Keratinocyte (primary cell): Measurements from ENCODE around the gene SLC1A2. TPM values are rescaled to one million over a fixed set of nuclear protein-coding genes. Genes with fewer than 3 reads are reported as not detected.

Experiments
- DNase-seq: peaks from one replicate; pipeline ENCODE4 v3.0.0-alpha.2; 2011; ENCODE audit warnings: low read depth, missing footprints, low spot score
- FAIRE-seq: peaks from 2 replicates; lab custom pipeline; 2011; peaks lifted over from hg19 to GRCh38; lab: Jason Lieb, UNC
- H2AFZ ChIP-seq: 2 replicates; pipeline ENCODE4 v1.6.0; 2012; ENCODE audit warnings: low read length, control low read depth, inconsistent platforms; ENCODE audit not compliant: control insufficient read depth
- H3K27ac ChIP-seq: 2 replicates; pipeline ENCODE4 v1.5.1; 2011; ENCODE audit warnings: low read length; ENCODE audit not compliant: control insufficient read depth, insufficient read depth
- H3K27me3 ChIP-seq: 3 replicates; pipeline ENCODE4 v1.6.0; 2011; ENCODE audit warnings: low read length; ENCODE audit not compliant: control insufficient read depth, insufficient read depth; ENCODE audit errors: extremely low read depth
- H3K36me3 ChIP-seq, 2 experiments: 2 replicates in 1 of 2; 3 replicates in 1 of 2; pipeline ENCODE4 v1.5.1; 2011; ENCODE audit warnings: low read length in 2 of 2, mild to moderate bottlenecking in 1 of 2; ENCODE audit not compliant: control insufficient read depth in 2 of 2, insufficient read depth in 2 of 2; ENCODE audit errors: extremely low read depth in 1 of 2
- H3K4me1 ChIP-seq: 3 replicates; pipeline ENCODE4 v1.5.1; 2011; ENCODE audit warnings: low read length; ENCODE audit not compliant: control insufficient read depth, insufficient read depth; ENCODE audit errors: extremely low read depth
- H3K4me2 ChIP-seq: 3 replicates; pipeline ENCODE4 v1.6.0; 2011; ENCODE audit warnings: low read depth, low read length; ENCODE audit not compliant: control insufficient read depth, insufficient read depth; ENCODE audit errors: extremely low read depth
- H3K4me3 ChIP-seq, 3 experiments: fragments of 200-600 bp in 1 of 3; sonication (generic) in 1 of 3; 2 replicates in 2 of 3; 3 replicates in 1 of 3; pipeline ENCODE4 v1.5.1; 2011 to 2016; ENCODE audit warnings: low read length in 3 of 3, mild to moderate bottlenecking in 3 of 3, control low read depth in 2 of 3, inconsistent platforms in 1 of 3, low read depth in 1 of 3, mixed read lengths in 1 of 3, mixed run types in 1 of 3, moderate library complexity in 1 of 3; ENCODE audit not compliant: control insufficient read depth in 2 of 3, insufficient read depth in 2 of 3; ENCODE audit errors: extremely low read depth in 1 of 3
- H3K79me2 ChIP-seq: 2 replicates; pipeline ENCODE4 v1.6.0; 2012; ENCODE audit warnings: low read length; ENCODE audit not compliant: control insufficient read depth, insufficient read depth
- H3K9ac ChIP-seq: 3 replicates; pipeline ENCODE4 v1.6.0; 2011; ENCODE audit warnings: low read length; ENCODE audit not compliant: control insufficient read depth, insufficient read depth; ENCODE audit errors: extremely low read depth
- H3K9me1 ChIP-seq: 3 replicates; pipeline ENCODE4 v1.6.0; 2011; ENCODE audit warnings: low read length; ENCODE audit not compliant: control insufficient read depth, insufficient read depth; ENCODE audit errors: extremely low read depth
- H3K9me3 ChIP-seq: 2 replicates; pipeline ENCODE4 v1.5.1; 2012; ENCODE audit warnings: low read depth, low read length; ENCODE audit not compliant: control insufficient read depth
- H4K20me1 ChIP-seq: 3 replicates; pipeline ENCODE4 v1.6.0; 2011; ENCODE audit warnings: low read length; ENCODE audit not compliant: control insufficient read depth, insufficient read depth; ENCODE audit errors: extremely low read depth
- EZH2 ChIP-seq: IDR thresholded peaks from one replicate; pipeline ENCODE4 v1.6.1; 2012; ENCODE audit warnings: inconsistent platforms, mild to moderate bottlenecking, low read length, moderate library complexity
- dilution Hi-C: fragments of 300-500 bp; cut with MboI; formaldehyde crosslinking; loops from one replicate; pipeline ENCODE4 v1.7.0; 2020; ENCODE audit warnings: low sequenced_read_pairs; ENCODE audit not compliant: extremely low pct_ligation_motif_present
- polyA plus RNA-seq, 5 experiments: library from polyadenylated mRNA; depleted of rRNA in 3 of 5; stranded (reverse) in 3 of 5; stranded (forward) in 1 of 5; unstranded in 1 of 5; fragments of >200 nt; gene quantifications; 1 replicate in 1 of 5; 2 replicates in 3 of 5; 3 replicates in 1 of 5; pipeline versions ENCODE4 v1.2.1 to v1.2.3, GENCODE V29; 2011 to 2012; ENCODE audit warnings: missing spikeins in 2 of 5, low read depth in 1 of 5, low replicate concordance in 1 of 5
- TF ChIP-seq, protein P1 (sequence below), 3 experiments: IDR thresholded peaks in 1 of 3; conservative IDR thresholded peaks in 1 of 3; optimal IDR thresholded peaks in 1 of 3; 2 replicates in 2 of 3; 3 replicates in 1 of 3; pipeline versions ENCODE3 to v1.5.1; 2011; ENCODE audit warnings: low read length in 3 of 3, mild to moderate bottlenecking in 3 of 3, moderate library complexity in 2 of 3, control low read depth in 1 of 3, inconsistent platforms in 1 of 3; ENCODE audit not compliant: insufficient read depth in 2 of 3; ENCODE audit errors: extremely low read depth in 1 of 3

Gene SLC1A2
- polyA plus RNA-seq, 1 donor (not counting 4 experiments of a cell fraction or from before 2014, with no cell fraction given), result under 0.01 TPM

DNA sequence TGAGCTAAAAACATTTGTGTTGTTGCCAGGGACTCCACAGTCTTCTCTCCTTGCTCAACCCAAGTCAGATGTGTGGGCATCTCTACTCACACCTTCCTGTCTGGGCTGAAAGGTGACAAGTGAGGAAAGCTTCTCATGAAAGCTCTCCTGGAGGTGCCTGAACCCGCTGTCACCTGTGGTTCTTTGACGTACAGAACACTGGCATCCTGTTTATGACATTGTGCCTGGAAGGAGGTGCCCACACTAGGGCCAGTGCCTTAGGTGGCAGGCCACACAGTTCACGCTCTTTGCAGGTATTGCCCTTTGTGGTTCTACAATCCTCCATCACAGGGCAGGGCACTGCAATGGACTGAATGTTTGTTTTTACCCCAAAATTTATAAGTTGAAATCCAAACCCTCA is 171.9 kb downstream of the SLC1A2 start:
- Histone ChIP-seq H3K4me1 (no peaks in the 10 kb centered on the region), H3K9me3 (peaks cover 3% of the 10 kb centered on the region), H3K9ac (no peak overlapping the region), H3K4me3 (no peak overlapping the region), H3K79me2 (no peaks in the 10 kb centered on the region), H3K27me3 (no peaks in the 10 kb centered on the region), H2AFZ (no peak overlapping the region), H4K20me1 (no peaks in the 10 kb centered on the region), H3K4me2 (no peak overlapping the region), H3K9me1 (no peaks in the 10 kb centered on the region), H3K36me3 (no peaks in the 10 kb centered on the region), H3K27ac (no peak overlapping the region)
- DNase-seq (no peak), FAIRE-seq (no peak)
- TF ChIP-seq, protein P1, sequence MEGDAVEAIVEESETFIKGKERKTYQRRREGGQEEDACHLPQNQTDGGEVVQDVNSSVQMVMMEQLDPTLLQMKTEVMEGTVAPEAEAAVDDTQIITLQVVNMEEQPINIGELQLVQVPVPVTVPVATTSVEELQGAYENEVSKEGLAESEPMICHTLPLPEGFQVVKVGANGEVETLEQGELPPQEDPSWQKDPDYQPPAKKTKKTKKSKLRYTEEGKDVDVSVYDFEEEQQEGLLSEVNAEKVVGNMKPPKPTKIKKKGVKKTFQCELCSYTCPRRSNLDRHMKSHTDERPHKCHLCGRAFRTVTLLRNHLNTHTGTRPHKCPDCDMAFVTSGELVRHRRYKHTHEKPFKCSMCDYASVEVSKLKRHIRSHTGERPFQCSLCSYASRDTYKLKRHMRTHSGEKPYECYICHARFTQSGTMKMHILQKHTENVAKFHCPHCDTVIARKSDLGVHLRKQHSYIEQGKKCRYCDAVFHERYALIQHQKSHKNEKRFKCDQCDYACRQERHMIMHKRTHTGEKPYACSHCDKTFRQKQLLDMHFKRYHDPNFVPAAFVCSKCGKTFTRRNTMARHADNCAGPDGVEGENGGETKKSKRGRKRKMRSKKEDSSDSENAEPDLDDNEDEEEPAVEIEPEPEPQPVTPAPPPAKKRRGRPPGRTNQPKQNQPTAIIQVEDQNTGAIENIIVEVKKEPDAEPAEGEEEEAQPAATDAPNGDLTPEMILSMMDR (optimal IDR thresholded peaks at IDR 0.05 in 1 of 3, IDR thresholded peaks at IDR 0.05 in 1 of 3, conservative IDR thresholded peaks at IDR 0.05 in 1 of 3; ENCODE audit: extremely low read depth in 1 of 3, insufficient read depth in 2 of 3, low read length in 3 of 3), result no peak
- no peak for TF ChIP-seq EZH2
- dilution Hi-C loops, result no loop called here

GRCh38 chr11:35246745-35247144 is 172.6 kb downstream of the SLC1A2 start:
- Histone ChIP-seq H2AFZ (no peak overlapping the region), H3K9me1 (no peaks in the 10 kb centered on the region), H3K9ac (no peak overlapping the region), H3K79me2 (no peaks in the 10 kb centered on the region), H4K20me1 (no peaks in the 10 kb centered on the region), H3K36me3 (no peaks in the 10 kb centered on the region), H3K4me3 (no peak overlapping the region), H3K4me2 (no peak overlapping the region), H3K9me3 (peaks cover 3% of the 10 kb centered on the region), H3K27me3 (no peaks in the 10 kb centered on the region), H3K4me1 (no peaks in the 10 kb centered on the region), H3K27ac (no peak overlapping the region)
- dilution Hi-C loops, result no loop called here
- no peak for DNase-seq
- TF ChIP-seq, protein P1 (optimal IDR thresholded peaks at IDR 0.05 in 1 of 3, IDR thresholded peaks at IDR 0.05 in 1 of 3, conservative IDR thresholded peaks at IDR 0.05 in 1 of 3; ENCODE audit: extremely low read depth in 1 of 3, insufficient read depth in 2 of 3, low read length in 3 of 3), result no peak
- TF ChIP-seq EZH2, result no peak
- no peak for FAIRE-seq
